ENCODE measurements around the gene SPTBN5. TPM values are rescaled to one million over a fixed set of nuclear protein-coding genes. Genes with fewer than 3 reads are reported as not detected.

SPTBN5 gene
- total RNA-seq, 2 experiments from 2014 or later, result 0.03 to 0.17 TPM

DNA sequence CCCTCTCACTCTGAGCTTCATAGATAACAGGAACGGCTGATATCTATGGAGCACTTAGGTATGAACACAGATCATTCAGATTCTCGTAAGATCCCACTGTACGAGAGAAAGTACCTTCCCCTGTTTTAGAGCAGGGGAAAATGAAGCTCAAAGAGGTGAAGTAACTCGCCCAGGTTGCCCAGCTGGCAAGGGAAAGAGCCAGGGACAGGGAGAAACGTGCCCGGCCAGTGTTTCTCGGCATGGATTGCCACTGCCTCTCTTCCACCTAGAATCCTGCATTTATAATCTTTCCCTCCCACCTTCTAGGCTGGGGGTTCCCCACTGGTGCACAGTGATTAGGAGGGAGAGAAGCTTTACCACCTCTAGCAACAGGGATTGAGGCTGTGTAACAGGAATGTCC, 39.5 kb upstream of the SPTBN5 start:
- Histone ChIP-seq H3K36me3 (ENCODE audit: insufficient read depth, low read length) (no peaks in the 10 kb centered on the region), H4K20me1 (ENCODE audit: insufficient read depth, low read length) (no peaks in the 10 kb centered on the region), H2AFZ (ENCODE audit: low read length) (no peak overlapping the region), H3K79me2 (ENCODE audit: insufficient read depth, low read depth, low read length) (no peaks in the 10 kb centered on the region), H3K9me2 (ENCODE audit: insufficient read depth, low read length) (no peaks in the 10 kb centered on the region), H3K4me1 (ENCODE audit: insufficient read depth, low read length, poor library complexity, severe bottlenecking) (peaks cover 33% of the 10 kb centered on the region), H3K9me3 (ENCODE audit: low read length) (no peaks in the 10 kb centered on the region), H3K27ac (ENCODE audit: low read depth, low read length, poor library complexity, severe bottlenecking) (no peak overlapping the region), H3K4me3 (ENCODE audit: low read depth, low read length, poor library complexity, severe bottlenecking) (no peak overlapping the region), H3K4me2 (ENCODE audit: low read length) (no peak overlapping the region)
- CTCF ChIA-PET (ENCODE audit: unreplicated experiment), result no interaction called here
- no TSS peak for BruUV-seq (replicated peaks)
- no peak for DNase-seq (ENCODE audit: low spot score)
- intact Hi-C loops (cut with micrococcal nuclease; ENCODE audit: unreplicated experiment), result no loop called here
- POLR2A ChIA-PET, result no interaction called here
- no peak for TF ChIP-seq EZH2phosphoT487 (IDR thresholded peaks at IDR 0.05; ENCODE audit: borderline replicate concordance, low read depth, low read length)
- TF ChIP-seq, protein P1, sequence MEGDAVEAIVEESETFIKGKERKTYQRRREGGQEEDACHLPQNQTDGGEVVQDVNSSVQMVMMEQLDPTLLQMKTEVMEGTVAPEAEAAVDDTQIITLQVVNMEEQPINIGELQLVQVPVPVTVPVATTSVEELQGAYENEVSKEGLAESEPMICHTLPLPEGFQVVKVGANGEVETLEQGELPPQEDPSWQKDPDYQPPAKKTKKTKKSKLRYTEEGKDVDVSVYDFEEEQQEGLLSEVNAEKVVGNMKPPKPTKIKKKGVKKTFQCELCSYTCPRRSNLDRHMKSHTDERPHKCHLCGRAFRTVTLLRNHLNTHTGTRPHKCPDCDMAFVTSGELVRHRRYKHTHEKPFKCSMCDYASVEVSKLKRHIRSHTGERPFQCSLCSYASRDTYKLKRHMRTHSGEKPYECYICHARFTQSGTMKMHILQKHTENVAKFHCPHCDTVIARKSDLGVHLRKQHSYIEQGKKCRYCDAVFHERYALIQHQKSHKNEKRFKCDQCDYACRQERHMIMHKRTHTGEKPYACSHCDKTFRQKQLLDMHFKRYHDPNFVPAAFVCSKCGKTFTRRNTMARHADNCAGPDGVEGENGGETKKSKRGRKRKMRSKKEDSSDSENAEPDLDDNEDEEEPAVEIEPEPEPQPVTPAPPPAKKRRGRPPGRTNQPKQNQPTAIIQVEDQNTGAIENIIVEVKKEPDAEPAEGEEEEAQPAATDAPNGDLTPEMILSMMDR (conservative IDR thresholded peaks at IDR 0.05; ENCODE audit: low read length), result no peak

DNA sequence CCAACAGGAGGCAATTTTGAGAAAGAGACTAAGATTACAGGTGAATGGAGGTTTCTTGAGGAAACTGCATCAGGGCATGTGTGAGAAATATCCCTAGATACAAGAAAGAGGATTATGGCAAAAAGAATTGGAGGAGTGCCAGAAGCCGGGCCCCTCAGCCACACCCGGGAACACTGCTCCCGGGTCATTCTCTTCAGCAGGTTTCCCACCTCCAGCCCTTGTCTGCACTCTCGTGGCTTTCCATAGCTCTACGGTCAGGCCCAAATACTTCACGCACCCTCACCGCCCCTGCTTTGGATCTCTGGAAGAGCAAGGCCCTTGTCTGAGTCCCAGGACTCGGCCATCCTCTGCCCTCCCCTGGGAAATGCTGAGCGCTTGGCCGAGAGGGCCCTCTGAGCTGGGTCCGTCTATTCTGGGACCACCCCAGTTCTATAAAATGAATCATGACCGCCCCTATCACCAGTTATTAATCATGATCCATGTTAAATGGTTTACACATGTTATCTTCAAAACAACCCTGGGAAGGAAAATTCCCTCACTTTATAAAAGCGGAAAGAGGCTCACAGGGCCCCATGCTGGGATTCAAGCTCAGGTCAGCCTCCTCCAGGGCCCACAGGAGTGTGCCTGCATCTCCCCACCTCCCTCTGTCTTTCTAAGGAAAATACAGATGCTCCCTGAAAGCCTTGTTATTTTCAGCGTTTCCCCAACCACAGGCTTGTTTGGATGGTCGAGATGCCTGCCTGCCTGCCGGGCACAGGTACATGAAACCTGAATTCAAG, 38.8 kb upstream of the SPTBN5 start:
- Histone ChIP-seq H3K4me3 (ENCODE audit: low read depth, low read length, poor library complexity, severe bottlenecking) (no peak overlapping the region), H3K4me1 (ENCODE audit: insufficient read depth, low read length, poor library complexity, severe bottlenecking) (peaks cover 40% of the 10 kb centered on the region), H4K20me1 (ENCODE audit: insufficient read depth, low read length) (no peaks in the 10 kb centered on the region), H3K79me2 (ENCODE audit: insufficient read depth, low read depth, low read length) (no peaks in the 10 kb centered on the region), H3K9me3 (ENCODE audit: low read length) (no peaks in the 10 kb centered on the region), H3K4me2 (ENCODE audit: low read length) (no peak overlapping the region), H3K27ac (ENCODE audit: low read depth, low read length, poor library complexity, severe bottlenecking) (no peak overlapping the region), H3K9me2 (ENCODE audit: insufficient read depth, low read length) (no peaks in the 10 kb centered on the region), H2AFZ (ENCODE audit: low read length) (no peak overlapping the region), H3K36me3 (ENCODE audit: insufficient read depth, low read length) (no peaks in the 10 kb centered on the region)
- ChIA-PET POLR2A (no interaction called here), CTCF (ENCODE audit: unreplicated experiment) (no interaction called here)
- no peak for DNase-seq (ENCODE audit: low spot score)
- intact Hi-C loops (cut with micrococcal nuclease; ENCODE audit: unreplicated experiment), result no loop called here
- BruUV-seq (replicated peaks), result no TSS peak
- TF ChIP-seq, protein P1 (conservative IDR thresholded peaks at IDR 0.05; ENCODE audit: low read length), result no peak
- TF ChIP-seq EZH2phosphoT487 (IDR thresholded peaks at IDR 0.05; ENCODE audit: borderline replicate concordance, low read depth, low read length), result no peak

DNA sequence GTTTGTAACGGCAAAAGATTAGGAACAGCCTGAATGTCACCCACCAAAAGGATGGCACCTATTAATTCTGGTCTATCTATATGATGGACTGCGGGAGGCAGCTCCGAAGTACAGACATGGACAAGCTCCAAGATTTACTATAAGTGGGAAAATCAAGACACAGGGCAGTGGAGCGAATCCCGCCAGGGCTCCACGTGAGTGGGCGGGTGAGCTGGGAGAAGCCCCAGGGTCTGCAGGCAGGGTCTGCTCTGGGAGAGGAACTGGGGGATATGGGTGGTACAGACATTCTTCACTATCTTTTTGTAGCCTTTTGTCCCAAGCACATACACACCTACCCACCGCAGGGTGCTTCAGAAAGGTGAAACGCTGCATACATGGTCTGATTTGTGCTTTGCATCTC, 38.2 kb upstream of the SPTBN5 start:
- BruUV-seq (replicated peaks), result no TSS peak
- intact Hi-C loops (cut with micrococcal nuclease; ENCODE audit: unreplicated experiment), result no loop called here

More for the DNA sequence above, 38.2 kb upstream of the SPTBN5 start:
- peaks cover 46% of the 10 kb centered on the region for H3K4me1 ChIP-seq (ENCODE audit: insufficient read depth, low read length, poor library complexity, severe bottlenecking)
- H3K27ac ChIP-seq (ENCODE audit: low read depth, low read length, poor library complexity, severe bottlenecking), result no peak overlapping the region
- TF ChIP-seq EZH2phosphoT487 (IDR thresholded peaks at IDR 0.05; ENCODE audit: borderline replicate concordance, low read depth, low read length), result no peak
- TF ChIP-seq, protein P1 (conservative IDR thresholded peaks at IDR 0.05; ENCODE audit: low read length), result no peak
- H3K4me2 ChIP-seq (ENCODE audit: low read length), result no peak overlapping the region
- no peaks in the 10 kb centered on the region for H3K79me2 ChIP-seq (ENCODE audit: insufficient read depth, low read depth, low read length)
- DNase-seq (ENCODE audit: low spot score), result no peak
- POLR2A ChIA-PET, result no interaction called here
- no peaks in the 10 kb centered on the region for H3K9me2 ChIP-seq (ENCODE audit: insufficient read depth, low read length)
- H2AFZ ChIP-seq (ENCODE audit: low read length), result no peak overlapping the region
- H4K20me1 ChIP-seq (ENCODE audit: insufficient read depth, low read length), result no peaks in the 10 kb centered on the region
- CTCF ChIA-PET (ENCODE audit: unreplicated experiment), result no interaction called here
- H3K36me3 ChIP-seq (ENCODE audit: insufficient read depth, low read length), result no peaks in the 10 kb centered on the region
- H3K9me3 ChIP-seq (ENCODE audit: low read length), result no peaks in the 10 kb centered on the region
- H3K4me3 ChIP-seq (ENCODE audit: low read depth, low read length, poor library complexity, severe bottlenecking), result no peak overlapping the region
